Femur (tissue), 1 donor: ENCODE measurements around the gene KCNJ11.

Experiments
- DNase-seq: peaks from one replicate; pipeline ENCODE4 v3.0.0-alpha.2; 2017

Gene KCNJ11

DNA sequence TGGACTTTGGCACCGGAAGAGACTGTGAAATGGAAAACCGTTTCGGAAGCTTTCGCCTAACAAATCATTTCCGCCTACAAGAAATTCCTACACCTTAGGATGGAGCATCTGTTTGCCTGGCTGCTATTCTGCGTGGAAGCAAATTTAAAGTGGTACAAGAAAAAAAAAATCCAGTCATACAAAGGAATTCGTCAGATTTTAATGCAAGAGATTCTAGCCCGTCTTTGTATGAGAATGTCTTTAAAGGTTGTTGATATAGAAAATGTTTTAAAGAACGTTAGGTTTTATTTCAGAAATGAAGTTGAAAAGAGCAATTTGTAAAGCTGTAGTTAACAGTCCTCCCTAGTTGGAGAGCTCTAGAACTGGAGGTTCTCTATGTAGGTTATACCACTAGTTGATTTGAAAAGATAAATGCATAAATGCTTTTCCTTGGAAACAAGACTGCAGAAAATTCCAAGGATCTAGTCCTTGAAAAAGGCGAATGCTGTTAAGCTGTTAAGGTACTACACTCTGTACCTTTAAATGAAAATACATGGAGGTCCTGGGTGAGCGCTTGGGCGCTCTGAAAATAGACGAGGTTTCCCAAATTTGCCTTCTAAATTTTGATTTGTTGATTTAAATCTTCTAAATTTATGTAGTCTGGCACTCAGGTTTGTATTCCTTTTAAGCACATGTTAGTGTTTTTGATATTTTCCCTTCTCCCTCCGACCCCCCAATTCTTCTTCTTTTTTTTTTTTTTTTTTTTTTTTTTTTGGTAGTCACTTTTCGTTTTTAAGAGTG is 34.4 kb downstream of the KCNJ11 start:
- no peak for DNase-seq

DNA sequence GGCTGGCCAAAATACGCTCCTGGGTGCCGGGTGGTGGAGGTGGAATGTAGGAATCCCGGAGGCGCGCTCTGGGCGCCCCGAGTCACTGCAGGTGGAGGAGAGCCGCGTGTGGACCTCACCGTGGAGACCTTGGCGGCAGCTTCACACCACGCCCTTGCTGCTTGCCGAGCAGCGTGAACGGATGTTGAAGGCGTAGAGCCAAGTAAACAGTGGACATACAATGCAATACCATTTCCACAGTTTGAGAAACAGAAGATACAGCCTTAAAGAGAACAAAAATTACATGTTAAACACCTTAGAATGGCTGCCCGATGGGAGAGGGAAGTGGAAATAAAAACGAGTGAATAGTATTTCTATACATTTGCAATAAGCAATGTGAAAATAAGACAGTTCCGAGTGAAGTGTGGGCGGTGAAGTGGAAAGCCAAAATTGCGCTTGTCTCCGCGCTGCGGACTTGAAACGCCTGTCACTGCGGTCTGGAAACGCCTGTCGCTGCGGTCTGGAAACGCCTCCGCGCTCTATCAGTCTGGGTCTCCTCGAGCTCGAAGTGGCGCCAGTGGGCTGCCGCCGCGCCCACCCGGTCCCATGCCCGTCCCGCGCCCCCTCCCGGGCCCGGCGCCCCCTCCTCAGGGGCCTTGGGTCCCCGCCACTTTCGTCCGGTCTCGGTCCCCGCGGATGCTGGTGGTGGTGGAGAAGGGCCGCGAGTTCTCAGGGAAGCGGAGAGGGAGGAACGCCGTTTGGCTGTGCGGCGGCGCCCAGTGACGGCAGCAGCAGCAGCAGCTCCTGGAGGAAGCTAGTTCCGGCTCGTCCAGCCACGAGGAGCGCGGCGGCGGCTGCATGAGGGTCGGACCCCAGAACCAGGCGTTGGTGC is 35.3 kb downstream of the KCNJ11 start:
- DNase-seq = peak; percentile 85

DNA sequence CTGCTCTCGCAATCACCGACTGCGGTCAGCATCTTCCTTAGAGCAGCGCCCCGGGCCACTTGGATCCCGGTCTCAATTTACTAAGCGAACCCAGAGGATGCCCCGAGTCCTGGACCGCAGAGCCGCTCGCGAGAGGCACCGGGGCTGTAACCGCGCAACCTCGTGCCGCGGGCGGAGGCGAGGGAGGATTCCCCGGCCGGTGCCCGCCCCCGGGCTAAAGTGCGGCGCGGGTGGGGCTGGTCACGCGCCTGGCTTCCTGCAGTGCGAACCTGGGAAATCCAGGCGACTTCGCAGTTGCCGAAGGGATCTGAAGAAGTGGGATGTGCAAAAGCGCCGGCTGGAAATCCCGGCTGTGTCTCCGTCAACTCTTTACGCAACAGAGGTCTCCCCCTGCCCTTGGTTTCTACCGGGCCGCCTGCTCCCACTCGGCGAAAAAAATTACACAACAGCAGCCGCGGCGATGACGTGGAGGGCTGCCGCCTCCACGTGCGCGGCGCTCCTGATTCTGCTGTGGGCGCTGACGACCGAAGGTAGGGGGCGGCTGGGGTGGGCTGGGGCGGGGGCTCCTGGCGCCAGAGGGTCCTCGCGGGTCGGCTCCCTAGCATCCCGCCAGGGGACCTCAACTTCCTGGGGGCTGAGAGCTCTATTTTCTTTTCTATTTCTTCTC is 36.8 kb downstream of the KCNJ11 start, which contains the start of gene NCR3LG1:
Gene NCR3LG1 (plus strand): TSS at position 291 of the 667 bp plus-strand sequence. CDS start 170 bp downstream, at position 461.
- DNase-seq = peak; percentile 53

DNA sequence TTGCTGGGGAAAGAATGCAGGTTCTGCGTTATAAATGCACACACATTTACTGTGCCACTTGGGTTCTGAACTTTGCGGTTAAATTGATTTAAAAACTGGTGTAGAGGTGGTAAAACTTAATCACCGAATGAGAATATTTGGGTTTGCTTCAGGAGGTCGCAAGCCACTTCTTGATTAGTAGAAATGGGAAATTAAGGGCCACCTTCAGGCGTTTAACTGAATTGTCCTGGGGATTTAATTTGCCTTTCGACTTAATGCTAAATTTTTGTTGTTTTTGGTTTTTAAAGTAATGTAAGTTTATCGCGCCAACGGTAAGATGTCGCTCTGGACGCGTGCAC is 37.3 kb downstream of the KCNJ11 start:
- no peak for DNase-seq

DNA sequence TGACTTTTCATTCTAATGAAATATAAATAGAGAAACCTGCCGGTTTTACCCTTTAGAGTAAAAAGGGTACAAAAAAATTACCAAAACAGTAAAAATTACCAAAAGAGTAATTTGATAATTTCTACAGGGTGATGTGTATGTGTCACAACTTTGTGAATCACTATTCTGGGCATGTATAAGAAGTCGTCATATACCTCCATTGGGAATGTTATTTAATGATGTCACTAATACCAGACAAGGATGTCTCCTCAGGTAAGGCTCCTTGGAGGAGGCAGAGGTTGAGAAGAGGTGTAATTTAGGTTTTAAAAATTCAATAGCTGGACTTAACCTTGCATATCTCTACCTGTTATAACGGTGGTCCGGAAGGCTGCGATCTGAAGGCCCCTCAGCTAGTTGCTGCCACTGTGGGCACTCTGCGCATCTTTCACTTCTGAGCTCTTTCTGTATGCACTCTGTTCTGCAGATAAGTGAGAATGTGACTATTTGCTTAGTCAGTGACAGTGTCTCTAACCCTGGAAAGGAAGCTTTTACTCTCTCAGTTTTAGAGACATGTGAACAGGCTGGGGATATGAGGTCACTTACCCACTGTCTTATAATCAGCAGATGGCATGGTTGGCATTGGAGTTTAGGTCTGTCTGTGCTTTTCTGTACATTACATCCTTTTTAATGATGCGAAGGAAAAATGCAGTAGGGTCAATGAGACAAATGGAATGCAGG is 37.8 kb downstream of the KCNJ11 start:
- DNase-seq = no peak

DNA sequence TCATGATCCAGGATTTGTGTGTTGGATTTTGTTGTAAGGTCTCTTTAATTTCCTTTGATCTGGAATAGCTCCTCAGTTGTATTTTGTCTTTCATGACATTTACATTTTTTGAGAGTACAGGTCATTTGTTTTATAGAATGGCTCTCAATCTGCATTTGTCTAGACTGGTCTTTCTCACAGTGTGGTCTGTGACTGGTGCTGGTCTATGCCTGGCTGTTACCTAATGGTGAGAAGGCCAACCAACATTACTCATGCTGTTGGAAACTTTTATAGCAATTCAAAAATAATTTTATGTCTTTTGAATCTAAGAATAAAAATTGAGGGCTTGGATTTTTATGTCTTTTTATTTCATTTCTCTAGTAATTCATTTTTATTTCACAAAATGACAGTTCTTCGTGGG is 40.8 kb downstream of the KCNJ11 start:
- no peak for DNase-seq

DNA sequence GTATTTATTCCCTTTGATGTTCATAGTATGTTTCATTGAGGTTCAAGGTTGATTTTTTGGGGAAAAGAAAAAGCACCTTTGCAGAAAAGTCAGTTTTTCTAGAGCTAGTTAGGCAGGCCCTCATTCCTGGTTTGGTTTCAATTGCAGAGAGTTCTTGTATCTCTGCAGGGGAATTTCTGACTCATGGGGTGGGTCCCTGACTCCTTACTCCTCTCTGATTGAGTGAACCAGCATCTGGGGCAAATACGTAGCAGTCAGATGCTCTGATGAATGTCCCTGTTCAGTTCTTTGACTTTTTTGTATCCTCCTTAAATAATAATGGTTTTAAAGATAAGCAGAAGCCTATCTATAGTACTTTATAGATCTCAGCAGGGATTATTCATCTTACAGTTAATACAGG is 44.6 kb downstream of the KCNJ11 start:
- no peak for DNase-seq

DNA sequence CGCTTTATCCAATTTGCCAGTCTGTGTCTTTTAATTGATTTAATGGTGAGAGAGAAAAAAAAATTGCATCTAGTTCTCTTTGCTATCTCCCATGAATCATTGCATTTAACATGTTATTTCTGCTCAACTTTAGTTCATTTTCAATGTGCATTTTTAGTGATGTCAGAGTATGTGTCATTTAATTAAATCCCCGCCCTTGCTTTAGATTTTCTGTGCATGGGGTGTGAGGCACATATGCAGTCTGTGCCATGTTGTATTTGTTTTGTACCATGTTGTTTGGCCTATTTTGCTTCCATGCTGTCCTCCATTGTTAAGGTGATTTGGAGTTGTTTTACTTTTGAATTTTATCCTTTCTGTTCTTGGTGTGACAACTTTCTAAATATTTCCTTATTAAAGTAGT is 45.2 kb downstream of the KCNJ11 start:
- no peak for DNase-seq
